RWPE1 (cell line): ENCODE measurements around the gene ZFAND2B.

Experiments
- CTCF ChIA-PET: fragments of 350-600 bp; sonication (Branson Sonifier 250); formaldehyde crosslinking; extraction: SDS; loops from one replicate; lab custom pipeline; 2021; lab: Yijun Ruan, JAX
- POLR2A ChIA-PET: fragments of 400-600 bp; formaldehyde crosslinking; extraction: SDS; loops from one replicate; lab custom pipeline; 2020; ENCODE audit warnings: antibody characterized with exemption; ENCODE audit not compliant: low non-redundant PET; lab: Yijun Ruan, JAX
- DNase-seq: peaks from one replicate; pipeline ENCODE4 v3.0.0; 2012; ENCODE audit warnings: low spot score
- H3K27ac ChIP-seq: fragments of 450-650 bp; 2 replicates; pipeline ENCODE4 v1.5.1; 2017
- CTCF ChIP-seq: fragments of 450-650 bp; conservative IDR thresholded peaks from 2 replicates; pipeline ENCODE4 v1.5.1; 2017; ENCODE audit warnings: low read depth, mild to moderate bottlenecking

ZFAND2B gene

GRCh38 chr2:219228041-219228910 lies 21.7 kb downstream of the ZFAND2B start:
- no peak for DNase-seq
- POLR2A ChIA-PET: interaction anchor here (1.1 to 1.6 kb wide), 2 partner anchors 20 to 21 kb away, joined by 3 to 7 read pairs; no protein-coding TSS in a partner anchor
- CTCF ChIA-PET: interaction anchor here (0.7 to 1.2 kb wide), 4 partner anchors 22 to 154 kb away, joined by 3 to 7 read pairs (median 5); partner anchors contain the start of gene ZFAND2B
- H3K27ac ChIP-seq: peak overlapping the region; percentile 95
- no peak for TF ChIP-seq CTCF

GRCh38 chr2:219228911-219229304 lies 22.3 kb downstream of the ZFAND2B start:
- H3K27ac ChIP-seq: peak overlapping the region; percentile 95
- ChIA-PET POLR2A (interaction anchor here (1.1 to 1.6 kb wide), 2 partner anchors 20 to 21 kb away, joined by 3 to 7 read pairs; no protein-coding TSS in a partner anchor), CTCF (interaction anchor here (1.2 kb wide), 1 partner anchor 66 kb away, joined by 7 read pairs; no protein-coding TSS in a partner anchor)
- DNase-seq: no peak
- no peak for TF ChIP-seq CTCF

GRCh38 chr2:219229305-219230058 lies 22.9 kb downstream of the ZFAND2B start, which contains the start of the genes ANKZF1 and ATG9A:
Gene ANKZF1, plus strand, starts transcription at chr2:219229806. Its CDS starts 452 bp downstream, at chr2:219230258.
Gene ATG9A, minus strand, starts transcription at chr2:219229636. Its CDS starts 1,612 bp downstream, at chr2:219228024.
- no peak for TF ChIP-seq CTCF
- DNase-seq: peak; percentile 98
- ChIA-PET POLR2A (interaction anchor here (1.1 to 1.6 kb wide), 2 partner anchors 20 to 21 kb away, joined by 3 to 7 read pairs; no protein-coding TSS in a partner anchor), CTCF (interaction anchor here (0.6 to 1.5 kb wide), 8 partner anchors 11 to 120 kb away, joined by 3 to 7 read pairs (median 3); no protein-coding TSS in a partner anchor)
- H3K27ac ChIP-seq: peak within 1 kb of the TSS; percentile 95

- ChIA-PET CTCF (interaction anchor here (0.6 to 1.5 kb wide), 8 partner anchors 12 to 200 kb away, joined by 3 to 5 read pairs (median 3); no protein-coding TSS in a partner anchor), POLR2A (interaction anchor here (1.6 kb wide), 1 partner anchor 19 kb away, joined by 7 read pairs; no protein-coding TSS in a partner anchor)
- DNase-seq: peak; percentile 51
- H3K27ac ChIP-seq: peak overlapping the region; percentile 95
- no peak for TF ChIP-seq CTCF
Measured at GRCh38 chr2:219230059-219230540, 23.5 kb downstream of the ZFAND2B start.

GRCh38 chr2:219234331-219234730 lies 27.7 kb downstream of the ZFAND2B start:
- ChIA-PET CTCF (interaction anchor here (0.7 kb wide), 1 partner anchor 204 kb away, joined by 3 read pairs; no protein-coding TSS in a partner anchor), POLR2A (no interaction called here)
- DNase-seq: no peak
- H3K27ac ChIP-seq: no peak overlapping the region
- TF ChIP-seq CTCF: no peak
